ENCODE results near the gene LILRA1. TPM values are rescaled to one million over a fixed set of nuclear protein-coding genes. Genes with fewer than 3 reads are reported as not detected.
"Not testable (repeated sequence)": the region's sequence is repeated elsewhere in the genome, so short reads cannot be mapped to it uniquely, and the experiment has no call there.

The LILRA1 gene
- 0.51 TPM for total RNA-seq

DNA sequence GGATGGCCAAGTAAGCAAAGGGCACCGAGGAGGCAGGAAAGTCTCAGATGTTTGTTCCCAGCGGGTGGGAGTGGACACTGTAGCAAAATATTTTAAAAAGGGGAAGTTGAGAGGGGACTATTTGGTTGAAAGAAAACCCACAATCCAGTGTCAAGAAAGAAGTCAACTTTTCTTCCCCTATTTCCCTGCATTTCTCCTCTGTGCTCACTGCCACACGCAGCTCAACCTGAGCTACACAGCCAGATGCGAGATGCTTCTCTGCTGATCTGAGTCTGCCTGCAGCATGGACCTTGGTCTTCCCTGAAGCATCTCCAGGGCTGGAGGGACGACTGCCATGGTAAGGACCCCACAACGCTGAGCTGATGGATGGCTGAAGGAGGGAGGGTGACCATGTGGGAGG lies at the start of gene LILRA1:
LILRA1 (plus strand) TSS at position 188 of the 400 bp plus-strand sequence. CDS start 613 bp downstream, outside the sequence.
- DNase-seq: not testable (repeated sequence)

DNA sequence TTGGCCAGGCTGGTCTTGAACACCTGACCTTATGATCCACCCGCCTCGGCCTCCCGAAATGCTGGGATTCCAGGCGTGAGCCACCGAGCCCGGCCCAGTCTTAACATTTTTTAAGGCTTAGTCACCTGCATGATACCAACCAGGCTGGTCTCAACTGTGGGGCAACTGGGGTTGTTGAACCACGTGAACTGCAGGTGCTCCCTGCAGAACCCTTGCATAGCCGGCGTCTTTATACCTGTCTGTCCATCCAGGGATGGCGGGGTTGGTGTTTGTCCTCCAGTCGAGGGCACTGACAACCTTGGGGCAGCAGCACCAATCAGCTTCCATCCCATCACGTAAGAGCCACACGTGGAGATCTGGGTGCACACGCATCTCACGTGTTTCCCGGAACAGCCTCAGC lies 44.6 kb upstream of the LILRA1 start:
- DNase-seq: no peak

DNA sequence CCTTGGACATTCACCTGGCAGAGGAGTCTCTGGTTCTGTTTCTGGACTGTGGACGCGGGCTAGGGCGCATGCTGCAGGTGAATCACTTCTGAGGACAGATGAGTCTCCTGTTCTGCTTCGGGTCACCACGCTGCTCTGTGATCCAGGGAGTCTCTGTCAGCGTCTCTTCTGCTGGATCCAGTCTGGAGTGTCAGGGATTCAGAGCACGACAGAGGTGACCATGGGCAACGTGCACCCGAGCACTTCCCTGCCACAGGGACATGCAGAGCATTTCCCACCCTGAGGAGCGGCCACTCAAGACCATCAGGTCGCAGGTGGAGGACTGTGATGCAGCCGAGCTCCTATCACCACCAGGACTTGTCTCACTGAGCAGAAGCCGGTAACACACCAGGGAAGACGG lies 44.2 kb upstream of the LILRA1 start:
- no peak for DNase-seq

DNA sequence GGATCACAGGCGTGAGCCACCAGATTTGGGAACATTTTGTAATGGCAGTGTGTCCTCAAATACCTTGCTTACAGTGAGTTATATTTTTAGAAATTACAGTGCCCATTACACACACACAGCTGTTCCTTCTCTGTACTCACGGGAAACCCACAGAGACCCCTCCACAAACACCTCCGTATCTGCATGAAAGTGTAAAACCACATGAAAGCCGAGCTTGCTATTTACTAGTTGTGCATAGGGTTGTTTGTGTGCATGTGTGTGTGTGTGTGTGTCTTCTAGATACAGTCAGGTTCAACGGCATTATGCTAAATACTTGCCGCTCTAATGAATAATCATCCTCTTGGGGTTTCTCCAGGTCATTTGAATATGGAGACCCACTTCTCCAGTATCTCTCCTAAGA lies 42.1 kb upstream of the LILRA1 start:
- DNase-seq: no peak

DNA sequence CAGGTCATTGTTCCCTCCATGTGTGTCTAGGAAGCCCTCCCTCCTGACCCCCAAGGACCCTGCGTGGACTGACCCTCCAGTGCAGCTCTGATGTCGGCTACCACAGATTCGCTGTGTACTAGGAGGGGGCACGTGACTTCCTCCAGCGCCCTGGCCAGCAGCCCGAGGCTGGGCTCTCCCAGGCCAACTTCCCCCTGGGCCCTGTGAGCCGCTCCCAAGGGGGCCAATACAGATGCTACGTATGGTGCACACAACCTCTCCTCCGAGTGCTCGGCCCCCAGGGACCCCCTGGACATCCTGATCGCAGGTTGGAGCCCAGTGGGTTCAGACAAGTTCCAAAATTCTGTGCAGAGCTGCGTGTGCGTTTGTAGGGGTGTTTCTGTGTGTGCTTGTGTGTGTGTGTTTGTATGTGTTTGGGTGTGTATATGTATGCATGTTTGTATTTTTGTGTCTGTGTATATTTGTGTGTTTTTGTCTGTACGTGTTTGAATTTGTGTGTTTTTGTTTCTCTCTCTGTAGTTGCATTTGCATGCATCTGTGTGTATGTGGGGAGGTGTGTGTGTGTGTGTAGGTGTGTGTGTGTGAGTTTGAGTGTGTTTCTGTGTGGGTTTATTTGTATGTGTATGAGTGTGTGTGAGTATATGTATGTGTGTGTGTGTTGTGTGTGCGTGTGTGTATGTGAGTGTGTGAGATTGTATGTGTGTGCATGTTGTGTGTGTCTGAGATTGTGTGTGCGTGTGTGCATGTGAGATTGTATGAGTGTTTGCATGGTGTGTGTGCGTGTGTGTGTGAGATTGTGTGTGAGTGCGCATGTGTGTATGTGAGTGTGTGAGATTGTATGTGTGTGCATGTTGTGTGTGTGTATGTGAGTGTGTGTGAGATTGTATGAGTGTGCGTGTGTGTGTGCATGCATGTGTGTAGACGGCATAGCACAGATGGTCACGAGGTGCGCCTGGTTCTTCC lies 41.2 kb upstream of the LILRA1 start:
- DNase-seq: no peak

DNA sequence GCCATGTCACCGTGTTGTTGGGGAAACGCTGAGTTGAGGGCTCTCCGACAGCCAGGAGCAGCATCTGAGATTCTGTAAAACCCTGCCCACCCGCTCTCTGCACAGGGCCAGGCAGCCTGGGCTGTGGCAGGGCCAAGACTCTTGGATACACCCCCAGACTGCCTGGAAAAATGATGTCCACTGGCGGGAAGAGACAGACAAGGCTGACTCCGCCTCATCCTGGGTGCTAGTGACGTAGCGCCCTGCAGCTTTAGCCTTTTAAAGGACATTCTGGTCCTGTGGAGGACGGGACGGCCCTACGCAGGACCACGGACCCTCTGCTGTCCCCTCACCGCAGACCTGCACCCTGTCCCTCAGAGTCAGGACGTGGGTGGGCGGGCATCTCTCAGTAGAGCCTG lies 40.5 kb upstream of the LILRA1 start:
- DNase-seq: no peak

DNA sequence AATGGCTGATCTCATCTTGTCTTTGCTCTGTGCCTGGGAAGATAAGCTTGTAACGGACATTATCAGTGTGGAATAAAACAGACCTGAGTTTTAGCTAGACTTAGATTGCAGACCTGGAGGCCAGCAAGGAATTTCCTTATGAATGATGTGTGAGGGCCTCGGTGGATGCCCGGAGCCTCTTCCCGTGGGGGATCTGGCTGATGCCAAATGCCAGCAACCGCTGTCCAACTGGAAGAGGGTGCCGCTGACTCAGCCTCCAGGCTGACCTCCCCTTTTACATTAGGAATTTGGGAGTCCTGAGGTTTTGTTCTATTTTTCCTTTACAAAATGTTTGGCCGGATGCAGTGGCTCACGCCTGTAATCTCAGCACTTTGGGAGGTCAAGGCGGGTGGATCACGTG lies 39.4 kb upstream of the LILRA1 start:
- DNase-seq: no peak

DNA sequence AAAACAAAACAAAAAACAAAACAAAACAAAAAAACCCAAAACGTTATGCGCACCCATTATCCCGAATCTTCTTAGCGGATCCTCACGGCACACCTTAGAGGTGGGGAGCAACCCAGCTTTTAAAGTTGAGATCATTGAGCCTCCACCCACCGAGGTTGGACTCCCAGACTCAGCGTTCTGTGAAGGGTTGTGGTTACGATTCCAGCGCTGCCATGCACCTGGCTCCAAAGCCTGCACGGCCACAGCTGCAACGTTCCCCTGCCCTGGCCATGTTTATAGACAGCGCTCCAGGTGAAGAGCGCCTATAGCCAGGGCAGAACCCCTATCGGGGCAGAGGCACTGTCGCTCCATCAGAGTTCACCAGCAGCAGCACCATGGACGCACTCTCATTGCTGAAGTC lies 38.5 kb upstream of the LILRA1 start:
- DNase-seq: no peak

DNA sequence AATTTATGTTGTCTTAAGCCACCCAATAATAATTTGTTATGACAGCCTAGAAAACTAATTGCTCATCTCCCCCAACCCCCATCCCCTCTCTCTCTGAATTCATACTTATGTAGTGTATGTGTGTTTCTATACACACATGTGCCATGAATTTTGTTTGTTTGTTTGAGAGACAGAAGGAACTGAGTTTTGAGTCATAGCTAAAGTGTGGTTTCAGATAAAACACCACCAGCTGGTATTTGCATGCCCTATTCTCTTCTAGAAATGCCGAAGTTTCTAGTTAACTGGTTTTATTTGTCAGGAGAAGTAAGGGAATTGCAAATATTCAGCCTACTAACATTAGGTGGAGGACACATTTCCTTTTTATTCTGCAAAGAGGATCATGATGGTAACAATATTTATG lies 37.2 kb upstream of the LILRA1 start:
- DNase-seq: no peak

DNA sequence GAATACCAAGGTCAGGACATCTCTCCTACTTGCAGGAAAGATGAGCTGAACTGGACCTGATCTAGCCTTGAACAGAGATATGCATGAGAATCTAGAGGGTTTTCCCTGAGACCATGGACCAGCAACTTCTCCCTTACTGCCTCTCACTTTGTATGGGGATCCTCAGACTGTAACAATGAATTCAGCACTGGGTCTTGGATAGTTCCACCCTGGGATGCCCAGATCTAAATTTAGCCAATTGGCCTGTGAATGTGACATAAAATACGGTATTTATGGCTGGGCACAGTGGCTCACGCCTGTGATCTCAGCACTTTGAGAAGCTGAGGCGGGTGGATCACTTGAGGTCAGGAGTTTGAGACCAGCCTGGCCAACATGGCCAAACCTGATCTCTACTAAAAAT lies 35.1 kb upstream of the LILRA1 start:
- no peak for DNase-seq

DNA sequence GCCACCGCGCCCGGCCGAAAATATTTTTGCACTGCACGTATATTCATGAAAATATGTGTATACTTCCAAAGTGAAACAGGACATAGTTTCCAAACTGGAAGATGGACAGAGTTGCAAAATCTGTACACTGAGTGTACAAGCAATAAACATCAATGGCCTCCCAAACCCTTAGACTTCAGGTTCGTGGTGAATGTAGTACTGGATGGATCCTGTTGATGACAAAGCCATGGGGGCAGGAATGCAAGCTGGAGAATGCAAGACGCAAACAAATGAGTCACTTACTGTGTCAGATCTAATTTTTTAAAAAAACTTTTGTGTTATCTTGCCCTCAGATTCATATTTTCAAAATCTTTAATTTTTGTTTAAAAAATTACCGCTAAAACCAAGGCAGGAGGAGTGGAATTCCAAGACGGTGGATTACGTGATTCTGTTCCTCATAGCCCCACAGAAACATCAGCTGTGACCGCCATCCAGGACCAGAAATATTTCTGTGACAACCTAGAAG lies 32.5 kb upstream of the LILRA1 start:
- DNase-seq: no peak

DNA sequence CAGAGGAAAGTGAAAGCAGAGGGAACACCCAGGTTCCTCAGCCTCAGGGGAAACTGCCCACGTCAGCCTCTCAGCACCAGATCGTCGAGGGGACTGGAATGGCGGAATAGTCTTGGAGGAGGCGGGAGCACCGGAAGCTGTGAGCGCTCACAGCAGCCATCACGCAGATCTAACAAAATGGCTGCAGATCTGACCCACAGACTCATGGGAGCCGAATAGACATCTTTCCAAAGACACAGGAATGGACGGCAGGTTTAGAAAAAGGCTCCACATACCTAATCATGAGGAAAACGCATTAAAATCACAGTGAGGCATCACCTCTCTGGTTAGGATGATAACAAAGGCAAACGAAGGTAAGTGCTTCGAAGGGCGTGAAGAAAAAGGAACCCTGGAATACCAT lies 31.6 kb upstream of the LILRA1 start:
- no peak for DNase-seq

DNA sequence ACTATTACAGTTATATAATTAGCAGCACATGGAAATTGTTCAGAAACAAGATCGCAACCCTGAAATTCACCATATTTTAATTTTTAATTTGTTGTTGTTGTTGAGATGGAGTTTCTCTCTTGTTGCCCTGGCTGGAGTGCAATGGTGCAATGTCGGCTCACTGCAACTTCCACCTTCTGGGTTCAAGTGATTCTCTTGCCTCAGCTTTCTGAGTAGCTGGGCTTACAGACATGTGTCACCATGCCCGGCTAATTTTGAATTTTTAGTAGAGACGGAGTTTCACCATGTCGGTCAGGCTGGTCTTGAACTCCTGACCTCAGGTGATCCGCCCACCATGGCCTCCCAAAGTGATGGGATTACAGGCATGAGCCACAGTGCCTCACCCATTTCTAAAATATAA lies 30.2 kb upstream of the LILRA1 start:
- DNase-seq: not testable (repeated sequence)

DNA sequence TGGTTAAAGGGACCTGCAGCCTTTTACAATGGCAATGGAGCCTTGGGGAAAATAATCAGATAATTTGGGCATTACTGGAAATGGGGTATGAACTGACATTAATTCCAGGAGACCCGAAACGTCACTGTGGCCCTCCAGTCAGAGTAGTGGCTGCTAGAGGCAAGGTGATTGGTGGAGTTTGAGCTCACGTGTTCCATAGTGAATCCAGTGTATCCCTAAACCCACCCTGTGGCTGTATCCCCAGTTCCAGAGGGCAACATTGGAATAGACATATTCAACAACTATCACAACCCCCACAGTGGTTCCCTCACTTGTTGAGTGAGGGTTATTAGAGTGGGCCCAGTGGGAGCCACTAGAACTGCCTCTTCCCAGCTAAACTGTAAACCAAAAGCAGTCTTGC lies 23.1 kb upstream of the LILRA1 start:
- DNase-seq: no peak

DNA sequence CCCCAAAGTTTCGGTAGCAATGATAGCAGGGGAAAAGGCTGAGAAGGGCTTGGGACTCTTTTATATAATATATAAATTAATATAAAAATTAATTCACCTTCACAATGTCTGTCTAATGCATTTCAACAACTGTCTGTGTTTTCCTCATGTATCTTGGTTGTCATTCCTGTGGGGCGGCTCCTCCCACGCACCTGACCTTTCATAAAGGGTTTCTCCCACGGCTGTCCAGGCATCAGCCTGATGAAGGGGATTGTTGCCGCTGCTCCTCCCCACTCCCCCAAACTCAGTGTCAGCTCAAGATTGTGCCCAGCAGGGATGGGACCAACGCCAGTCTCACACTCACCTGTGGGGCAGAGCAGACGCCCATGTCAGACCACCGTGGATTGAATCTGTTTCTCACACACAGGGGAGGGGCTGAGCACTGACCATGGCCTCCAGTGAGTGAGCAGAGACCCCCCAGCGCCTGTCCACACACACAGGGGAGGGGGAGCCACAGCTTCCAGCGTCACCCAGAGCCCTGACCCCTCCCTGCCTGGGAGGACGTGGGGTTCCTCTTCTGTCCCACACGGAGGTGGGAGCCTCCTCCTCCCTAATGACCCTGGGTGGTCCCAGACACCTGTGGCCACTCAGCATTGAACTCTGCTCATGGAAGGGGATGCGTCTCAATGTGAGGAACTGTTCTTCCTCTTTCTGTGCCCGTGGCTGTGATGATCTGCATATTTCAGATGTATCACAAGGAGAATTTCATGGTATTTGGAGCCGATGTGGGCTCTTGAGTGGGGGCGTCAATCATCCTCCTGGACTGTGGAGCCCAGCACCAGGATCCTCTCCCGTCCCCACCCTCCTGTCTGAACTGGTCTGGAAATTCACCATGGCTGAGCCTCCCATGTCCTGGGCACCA lies 21.5 kb upstream of the LILRA1 start:
- DNase-seq: not testable (repeated sequence)

DNA sequence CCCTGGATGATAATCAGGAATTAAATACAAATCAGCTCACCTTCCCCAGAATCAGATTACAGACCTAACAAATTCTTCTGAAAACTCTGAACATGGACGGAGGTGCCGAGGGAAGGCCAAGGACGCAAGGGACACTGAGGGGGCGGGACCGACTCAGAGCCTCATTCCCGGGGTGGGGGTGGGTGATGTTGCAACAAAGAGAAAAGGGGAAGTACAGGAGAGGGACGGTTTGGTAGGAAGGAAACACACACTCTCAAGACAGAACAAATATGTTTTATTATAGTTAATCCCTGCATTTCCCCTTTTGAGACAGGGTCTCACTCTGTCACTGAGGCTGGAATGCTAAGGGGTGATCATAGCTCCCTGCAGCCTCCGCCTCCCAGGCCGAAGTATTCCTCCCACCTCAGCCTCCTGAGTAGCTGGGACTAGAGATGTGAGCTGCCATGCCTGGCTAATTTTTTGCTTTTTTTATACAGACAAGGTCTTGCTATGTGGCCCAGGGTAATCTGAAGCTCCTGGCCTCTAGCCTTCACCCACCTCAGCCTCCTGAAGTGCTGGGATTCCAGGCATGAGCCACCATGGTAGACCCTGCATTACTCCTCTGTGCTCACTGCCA lies 20.6 kb upstream of the LILRA1 start:
- peak; percentile 1 for DNase-seq

DNA sequence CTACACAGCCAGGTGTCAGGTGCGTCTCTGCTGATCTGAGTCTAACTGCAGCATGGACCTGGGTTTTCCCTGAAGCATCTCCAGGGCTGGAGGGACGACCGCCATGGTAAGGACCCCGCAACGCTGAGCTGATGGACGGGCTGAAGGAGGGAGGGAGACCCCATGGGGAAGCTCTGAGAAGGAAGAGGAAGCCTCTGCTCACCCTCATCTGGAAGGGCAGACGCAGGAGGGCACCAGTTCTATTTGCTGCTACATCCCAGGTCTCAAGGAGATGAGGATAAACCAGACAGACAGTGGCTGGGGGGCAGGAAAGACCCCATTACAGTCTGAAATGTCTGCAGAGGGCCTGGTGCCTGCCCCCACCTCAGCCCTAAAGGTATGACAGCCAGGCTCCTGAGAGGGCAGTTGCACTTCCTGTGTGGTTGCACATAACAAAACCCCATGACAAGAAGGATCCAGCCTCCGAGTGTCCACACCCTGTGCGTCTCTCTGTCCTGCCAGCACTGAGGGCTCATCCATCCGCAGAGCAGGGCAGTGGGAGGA lies 20.0 kb upstream of the LILRA1 start, which contains the start of gene LILRA2:
LILRA2 (plus strand) TSS at position 461 of the 543 bp plus-strand sequence. CDS start 89 bp downstream, outside the sequence.
- no peak for DNase-seq

DNA sequence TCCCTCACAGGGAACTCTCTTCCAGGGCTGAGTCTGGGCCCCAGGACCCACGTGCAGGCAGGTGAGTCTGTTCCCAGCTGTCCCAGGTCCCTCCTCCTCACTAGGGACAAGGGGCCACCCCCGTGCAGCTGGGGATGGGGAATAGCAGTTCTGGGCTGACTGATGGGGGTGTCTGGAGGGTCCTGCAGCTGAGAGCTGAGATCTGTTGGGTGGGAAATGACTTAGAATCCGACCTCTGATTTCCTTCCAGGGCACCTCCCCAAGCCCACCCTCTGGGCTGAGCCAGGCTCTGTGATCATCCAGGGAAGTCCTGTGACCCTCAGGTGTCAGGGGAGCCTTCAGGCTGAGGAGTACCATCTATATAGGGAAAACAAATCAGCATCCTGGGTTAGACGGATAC lies 19.4 kb upstream of the LILRA1 start:
- DNase-seq: no peak

DNA sequence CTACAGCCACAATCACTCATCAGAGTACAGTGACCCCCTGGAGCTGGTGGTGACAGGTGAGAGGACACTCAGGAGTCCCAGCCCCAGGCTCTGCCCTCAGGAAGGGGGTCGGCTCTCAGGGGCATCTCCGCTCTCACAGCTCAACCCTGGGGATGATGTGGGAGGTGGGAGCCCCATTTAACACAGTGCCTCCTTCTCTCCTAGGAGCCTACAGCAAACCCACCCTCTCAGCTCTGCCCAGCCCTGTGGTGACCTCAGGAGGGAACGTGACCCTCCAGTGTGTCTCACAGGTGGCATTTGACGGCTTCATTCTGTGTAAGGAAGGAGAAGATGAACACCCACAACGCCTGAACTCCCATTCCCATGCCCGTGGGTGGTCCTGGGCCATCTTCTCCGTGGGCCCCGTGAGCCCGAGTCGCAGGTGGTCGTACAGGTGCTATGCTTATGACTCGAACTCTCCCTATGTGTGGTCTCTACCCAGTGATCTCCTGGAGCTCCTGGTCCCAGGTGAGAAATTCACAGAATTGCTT lies 18.8 kb upstream of the LILRA1 start:
- no peak for DNase-seq

DNA sequence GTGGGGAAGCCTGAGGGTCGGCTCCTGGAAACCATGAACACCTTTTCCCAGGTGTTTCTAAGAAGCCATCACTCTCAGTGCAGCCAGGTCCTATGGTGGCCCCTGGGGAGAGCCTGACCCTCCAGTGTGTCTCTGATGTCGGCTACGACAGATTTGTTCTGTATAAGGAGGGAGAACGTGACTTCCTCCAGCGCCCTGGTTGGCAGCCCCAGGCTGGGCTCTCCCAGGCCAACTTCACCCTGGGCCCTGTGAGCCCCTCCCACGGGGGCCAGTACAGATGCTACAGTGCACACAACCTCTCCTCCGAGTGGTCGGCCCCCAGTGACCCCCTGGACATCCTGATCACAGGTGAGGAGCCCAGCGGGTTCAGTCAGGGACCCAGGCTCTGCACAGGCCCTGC lies 18.2 kb upstream of the LILRA1 start:
- not testable (repeated sequence) for DNase-seq

DNA sequence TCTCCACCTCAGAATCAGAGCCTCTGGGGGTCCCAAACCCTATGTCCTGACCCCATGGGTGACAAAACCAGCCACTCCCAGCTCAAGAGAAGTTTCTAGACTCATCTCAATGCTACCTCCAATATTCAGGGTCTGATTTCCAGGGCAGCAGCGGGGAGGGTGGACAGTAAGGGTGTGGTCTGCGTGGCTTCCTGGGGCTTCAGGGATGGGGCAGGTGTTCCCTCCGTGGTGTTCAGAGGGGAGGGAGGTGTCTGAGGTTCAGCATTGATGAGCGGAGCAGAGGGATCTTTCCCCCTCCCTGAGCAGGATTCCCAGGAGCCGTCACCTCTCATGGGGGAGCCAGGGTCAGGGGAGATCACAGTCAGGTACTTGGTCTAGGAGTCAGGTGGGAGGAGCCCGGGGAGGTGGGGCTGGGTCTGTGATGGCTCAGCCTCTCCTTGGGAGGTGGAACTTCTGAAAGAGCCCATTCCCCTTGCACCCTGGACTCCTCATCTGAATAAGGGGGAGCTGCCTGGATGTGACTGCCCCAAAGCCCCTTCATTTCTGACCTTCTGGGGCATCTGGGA lies 16.9 kb upstream of the LILRA1 start:
- no peak for DNase-seq
